ENCODE data around the gene GALNT9.

Gene GALNT9

DNA sequence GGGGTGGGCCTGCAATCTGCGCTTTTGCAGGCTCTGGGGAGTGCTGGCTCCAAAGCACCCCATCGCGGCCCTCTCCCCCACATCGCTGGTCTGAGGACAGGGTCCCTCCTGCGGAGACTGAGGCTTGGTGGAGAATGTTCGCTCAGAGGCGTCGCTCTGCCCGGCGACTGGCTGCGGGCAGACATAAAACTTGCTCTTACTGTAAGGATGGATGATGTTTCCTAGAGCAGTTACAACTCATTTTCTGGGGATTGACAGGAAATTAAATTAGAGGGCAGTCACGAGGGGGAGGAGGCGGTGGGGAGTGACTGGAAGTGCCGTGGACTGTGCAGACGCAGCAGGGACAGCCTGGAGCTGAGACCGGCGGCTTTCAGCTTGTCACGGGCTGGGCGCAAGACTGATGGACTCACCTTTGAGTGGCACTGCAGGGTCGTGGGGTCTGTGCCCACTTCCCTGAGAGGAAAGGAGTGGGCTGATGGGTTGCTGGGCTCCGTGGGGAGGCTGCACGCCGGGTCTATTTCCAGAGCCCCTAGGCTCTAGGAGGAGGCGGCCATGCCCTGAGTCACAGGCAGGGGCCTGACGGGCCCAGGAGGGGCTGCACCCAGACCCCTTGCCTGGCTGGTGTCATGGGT is 152.4 kb downstream of the GALNT9 start:
- DNase-seq = no peak

- DNase-seq = no peak
Observed at GRCh38 chr12:132176385-132176919, 152.9 kb downstream of the GALNT9 start.

GRCh38 chr12:132175496-132176384 is 153.6 kb downstream of the GALNT9 start:
- no peak for DNase-seq

GRCh38 chr12:132174839-132175490 is 154.4 kb downstream of the GALNT9 start:
- no peak for DNase-seq

DNA sequence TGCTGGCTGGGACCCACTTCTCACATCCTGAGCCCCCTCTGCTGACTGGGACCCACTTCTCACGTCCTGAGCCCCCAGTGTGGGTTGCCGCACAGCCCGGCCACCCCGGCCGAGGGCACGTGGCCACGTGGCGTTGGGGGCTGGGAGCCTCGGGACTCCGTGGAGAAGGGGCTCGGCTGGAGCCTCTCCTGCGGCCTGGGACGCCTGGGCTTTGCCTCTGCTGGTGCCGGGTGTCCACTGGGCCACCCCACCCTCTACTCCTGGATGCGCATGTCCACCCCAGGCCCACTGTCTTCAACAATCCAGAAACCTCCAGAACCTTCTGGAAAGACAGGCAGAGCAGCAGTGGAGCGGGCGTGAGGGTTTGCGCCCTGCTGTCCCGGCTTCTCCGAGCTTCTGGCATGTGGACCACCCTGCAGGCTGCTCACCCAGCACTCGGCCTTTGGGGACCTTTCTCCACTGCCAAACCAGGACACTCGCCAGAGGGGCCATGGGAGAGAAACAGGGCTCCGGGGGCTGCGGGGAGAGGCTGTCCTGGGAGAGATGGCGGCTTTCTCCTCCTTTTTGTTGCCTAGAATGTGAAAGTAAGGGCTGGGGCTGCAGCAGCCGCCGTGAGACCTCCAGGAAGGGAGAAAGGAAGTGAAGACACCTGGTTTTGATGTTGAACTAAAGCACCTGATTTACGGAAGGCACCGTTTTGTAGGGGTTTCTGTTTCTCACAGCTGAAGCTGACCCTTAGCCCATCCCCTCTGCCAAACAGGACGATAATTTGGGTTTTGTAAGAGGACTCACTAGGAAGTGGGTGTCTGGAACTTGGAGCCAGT is 155.2 kb downstream of the GALNT9 start:
- DNase-seq = no peak

DNA sequence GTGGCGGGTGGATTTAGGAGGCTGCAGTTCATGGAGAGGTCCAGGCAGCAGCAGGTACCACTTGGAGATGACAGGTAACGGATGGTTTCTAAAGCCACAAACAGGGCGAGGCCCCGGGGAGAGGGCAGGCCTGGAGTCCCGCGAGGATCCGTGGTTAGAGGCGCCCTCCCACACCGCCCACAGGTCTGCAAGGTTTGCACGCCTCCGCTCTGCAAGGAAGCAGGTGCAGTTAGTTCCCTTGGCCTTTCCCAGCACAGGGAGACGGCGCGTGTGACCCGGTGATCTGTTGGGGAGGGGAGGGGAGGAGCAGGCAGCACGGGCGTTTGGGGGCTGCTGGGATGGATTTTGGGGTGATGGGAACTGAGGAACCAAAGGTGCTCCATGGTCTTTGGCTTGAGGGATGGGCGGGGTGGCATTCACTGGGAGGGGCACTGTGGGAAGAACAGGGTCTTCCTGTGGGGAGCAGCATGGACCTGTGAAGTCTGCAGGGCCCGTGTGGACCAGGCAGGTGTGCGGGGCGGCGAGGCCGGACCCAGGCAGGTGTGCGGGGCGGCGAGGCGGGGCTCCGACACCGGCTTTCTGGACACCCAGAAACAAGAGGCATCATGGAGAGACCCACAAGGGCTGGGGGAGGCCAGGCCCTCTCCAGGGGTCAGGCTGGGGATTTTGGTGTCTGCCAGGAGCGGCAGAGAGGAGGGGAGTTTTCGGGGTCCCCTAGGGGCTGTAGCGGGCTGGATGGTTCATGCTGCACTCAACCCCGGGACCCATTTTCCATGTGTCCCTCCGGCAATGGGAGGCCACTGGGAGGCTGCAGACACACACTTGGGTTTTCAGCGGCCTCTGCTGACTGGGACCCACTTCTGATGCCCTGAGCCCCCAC is 156.0 kb downstream of the GALNT9 start:
- DNase-seq = no peak

GRCh38 chr12:132172619-132173018 is 156.8 kb downstream of the GALNT9 start:
- no peak for DNase-seq

DNA sequence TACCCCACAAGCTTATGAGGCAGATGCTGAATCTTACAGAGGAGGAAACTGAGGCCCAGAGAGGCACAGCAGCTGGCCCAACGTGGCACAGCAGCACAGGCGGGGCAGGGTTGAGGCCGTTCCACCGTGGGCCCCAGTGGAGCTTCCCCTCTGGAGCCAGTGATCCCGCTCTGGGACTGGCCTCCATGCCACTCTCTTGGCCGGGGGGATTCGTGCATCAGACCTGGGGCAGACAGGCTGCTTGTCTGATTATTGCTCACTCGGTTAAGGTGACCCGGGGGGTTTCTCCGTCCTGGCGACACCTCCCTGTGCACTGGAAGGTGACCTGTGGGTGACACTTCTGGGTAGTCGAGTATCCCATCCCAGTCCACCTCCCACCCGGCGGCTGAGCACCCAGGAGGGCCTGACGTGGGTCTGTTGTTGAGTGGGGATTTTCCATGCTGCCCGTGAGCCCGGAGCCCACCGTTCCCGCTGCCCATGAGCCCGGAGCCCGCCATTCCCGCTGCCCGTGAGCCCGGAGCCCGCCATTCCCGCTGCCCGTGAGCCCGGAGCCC is 157.3 kb downstream of the GALNT9 start:
- DNase-seq = no peak

DNA sequence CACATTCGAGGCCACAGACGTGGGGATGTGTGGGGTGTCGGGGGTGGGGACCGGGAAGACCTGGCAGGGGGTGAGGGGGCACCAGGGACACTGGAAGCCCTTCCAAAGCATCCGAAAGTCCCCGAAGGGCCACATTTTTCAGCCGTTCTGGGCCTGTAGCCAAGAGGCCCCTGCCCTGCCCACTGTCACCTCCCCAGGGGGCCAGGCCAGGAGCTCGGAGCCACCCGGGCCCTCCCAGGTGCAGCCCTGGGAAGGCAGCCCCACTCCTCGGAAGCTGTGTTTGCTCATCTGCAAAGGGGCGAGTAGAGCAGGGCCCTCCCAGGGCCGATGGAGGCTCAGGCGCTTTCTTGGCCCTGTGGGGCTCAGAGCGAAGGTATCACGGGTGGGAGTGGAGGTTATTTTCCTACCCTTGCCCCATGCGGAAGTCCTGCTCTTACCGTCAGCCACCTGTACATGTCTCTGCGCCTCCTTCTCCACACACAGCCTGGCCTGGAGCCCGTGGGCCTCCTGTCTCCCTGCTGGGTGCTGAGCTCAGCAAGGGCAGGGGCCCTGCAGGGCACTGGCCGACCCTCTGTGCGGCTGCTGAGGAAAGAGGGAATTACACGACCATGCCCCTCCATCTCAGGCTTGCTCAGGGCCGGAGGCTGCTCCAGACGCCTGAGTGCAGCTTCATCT is 158.0 kb downstream of the GALNT9 start:
- no peak for DNase-seq

- DNase-seq = no peak
Observed at GRCh38 chr12:132170637-132171292, 158.6 kb downstream of the GALNT9 start.

DNA sequence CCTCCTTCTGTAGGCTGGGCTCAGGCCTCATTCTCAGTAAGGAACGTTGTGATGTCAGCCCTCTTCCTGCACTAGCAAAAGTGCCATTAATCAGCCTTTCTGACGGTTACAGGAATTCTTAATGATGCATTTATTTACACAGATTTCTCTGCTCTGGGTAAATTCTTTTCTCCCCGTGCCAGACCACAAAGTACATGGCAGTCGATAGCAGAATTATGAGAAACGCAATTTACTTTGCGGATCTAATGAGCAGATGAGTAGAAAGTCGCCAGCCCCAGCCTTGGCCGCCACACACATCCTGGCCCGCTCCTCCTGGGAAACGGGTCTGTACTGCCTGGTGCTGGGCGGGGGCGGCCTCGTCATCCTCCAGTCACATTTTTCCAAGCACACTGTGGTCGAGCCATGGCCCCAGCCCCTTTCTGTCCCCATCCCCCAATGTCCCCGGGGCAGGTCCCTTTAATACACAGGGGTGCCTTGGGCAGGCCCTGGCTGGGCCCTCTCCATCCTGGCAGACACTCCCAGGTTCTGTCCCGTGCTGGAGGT is 159.2 kb downstream of the GALNT9 start:
- DNase-seq = no peak

DNA sequence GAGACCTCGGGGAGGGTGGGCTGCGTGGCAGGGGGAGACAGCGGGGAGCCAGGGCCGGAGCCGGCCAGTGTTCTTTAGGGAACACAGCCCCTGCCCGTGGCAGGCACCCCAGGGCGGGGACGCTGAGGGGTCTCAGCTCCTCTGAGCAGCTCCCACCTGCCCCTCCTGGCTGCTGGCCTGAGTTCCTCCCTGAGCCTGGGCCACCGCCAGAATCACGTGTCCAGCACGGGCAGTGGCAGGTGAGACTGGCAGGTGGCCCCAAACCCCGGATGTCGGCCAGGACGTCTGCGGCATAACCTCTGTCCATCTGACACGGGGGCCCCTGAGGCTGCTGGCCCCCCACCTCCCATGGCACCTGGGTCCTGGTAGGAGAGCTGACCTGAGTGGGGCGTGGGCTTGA is 160.0 kb downstream of the GALNT9 start:
- no peak for DNase-seq

- DNase-seq = no peak
Observed at GRCh38 chr12:132168311-132169031, 160.9 kb downstream of the GALNT9 start.

DNA sequence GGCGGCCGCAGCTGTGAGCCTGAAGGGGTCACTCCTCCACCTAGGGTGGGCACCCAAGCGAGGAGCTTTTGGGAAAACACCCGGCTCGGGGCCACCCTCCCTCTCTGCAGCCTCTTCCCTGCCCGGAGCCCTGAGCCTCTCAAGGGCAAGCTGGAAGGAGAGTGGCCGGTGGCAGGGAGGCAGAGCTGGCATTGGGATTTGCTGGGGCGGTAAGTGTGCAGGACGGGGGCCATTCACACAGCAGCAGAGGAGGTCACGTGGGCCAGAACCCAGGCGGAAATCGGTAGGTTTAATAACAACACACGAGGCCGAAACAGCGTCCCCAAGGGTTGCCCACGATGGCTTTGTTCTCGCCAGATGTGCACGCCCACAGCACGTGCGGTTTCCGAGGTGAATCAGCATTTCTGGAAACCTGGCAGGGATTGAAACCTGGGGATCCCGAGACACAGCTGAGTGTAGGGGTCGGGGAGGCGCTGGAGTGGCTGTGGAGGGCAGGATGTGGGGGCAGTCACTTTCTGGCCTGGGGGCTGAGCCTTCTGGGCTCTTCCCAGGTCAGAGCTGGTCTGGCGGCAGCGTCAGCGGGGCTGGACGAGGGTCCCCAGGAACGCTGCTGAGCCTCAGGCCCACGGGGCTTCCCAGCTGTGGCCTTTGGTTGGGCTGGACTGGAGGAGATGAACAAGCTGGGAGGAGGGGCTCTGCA is 161.6 kb downstream of the GALNT9 start:
- DNase-seq = no peak

DNA sequence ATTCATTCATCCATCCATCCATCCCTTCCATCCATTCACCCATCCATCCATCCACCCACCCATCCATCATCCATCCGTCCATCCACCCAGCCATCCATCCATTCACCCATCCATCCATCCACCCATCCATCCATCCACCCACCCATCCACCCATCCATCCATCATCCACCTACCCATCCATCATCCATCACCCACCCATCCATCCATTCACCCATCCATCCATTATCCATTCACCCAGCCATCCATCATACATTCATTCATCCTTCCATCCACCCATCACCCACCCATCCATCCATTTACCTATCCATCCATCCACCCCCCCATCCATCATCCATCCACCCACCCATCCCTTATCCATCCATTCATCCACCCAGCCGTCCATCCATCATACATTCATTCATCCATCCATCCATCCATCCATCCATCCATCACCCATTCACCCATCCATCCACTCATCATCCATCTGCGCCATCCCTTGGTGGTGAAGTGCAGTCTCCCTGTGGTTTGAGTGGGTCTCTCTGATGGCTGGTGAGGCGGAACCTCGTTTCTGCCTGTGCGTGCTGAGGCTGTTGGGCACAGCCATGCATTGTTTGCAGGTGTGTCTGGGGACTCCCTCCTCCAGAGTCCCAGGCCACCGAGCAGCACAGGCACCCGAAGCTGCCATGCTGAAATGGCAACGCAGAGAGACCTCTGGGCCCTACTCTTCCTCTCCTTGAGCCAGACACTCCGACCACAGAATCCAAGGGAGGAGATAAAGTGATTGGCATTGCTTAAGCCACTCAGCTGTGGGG is 162.4 kb downstream of the GALNT9 start:
- no peak for DNase-seq

DNA sequence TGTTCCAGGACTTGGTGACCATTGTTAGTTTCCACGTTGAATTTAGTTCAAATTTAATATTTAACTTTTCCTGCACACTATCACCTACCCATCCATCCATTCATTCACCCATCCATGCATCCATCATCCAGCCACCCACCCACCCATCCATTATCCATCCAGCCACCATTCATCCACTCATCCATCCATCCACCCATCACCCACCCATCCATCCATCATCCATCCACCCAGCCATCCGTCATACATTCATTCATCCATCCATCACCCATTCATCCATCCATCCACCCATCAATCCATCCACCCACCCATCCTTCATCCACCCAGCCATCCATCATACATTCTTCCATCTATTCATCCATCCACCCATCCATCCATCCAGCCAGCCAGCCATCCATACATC is 163.3 kb downstream of the GALNT9 start:
- DNase-seq = no peak

DNA sequence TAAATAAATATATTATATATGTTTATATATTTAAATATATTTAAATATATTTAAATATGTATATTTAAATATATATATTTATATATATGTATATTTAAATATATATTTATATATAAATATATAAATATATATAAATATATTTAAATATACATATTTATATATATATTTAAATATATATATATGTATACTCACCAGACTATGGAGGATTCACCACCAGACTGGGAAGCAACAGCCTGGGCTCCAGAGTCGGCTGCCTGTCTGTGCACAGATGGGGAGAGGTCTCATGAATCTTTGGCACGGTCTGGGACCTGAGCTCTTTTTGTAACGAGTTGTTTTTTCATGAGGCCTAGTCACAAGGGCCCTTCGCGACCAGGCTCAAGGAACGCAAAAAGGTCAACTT is 163.8 kb downstream of the GALNT9 start:
- no peak for DNase-seq

- no peak for DNase-seq
Observed at GRCh38 chr12:132164426-132164825, 165.0 kb downstream of the GALNT9 start.
